Heart left ventricle (tissue), 16 donors: Measurements from ENCODE around the gene OSBP2. TPM values are rescaled to one million over a fixed set of nuclear protein-coding genes. Genes with fewer than 3 reads are reported as not detected.

Experiments
- ATAC-seq, 4 donors: fragments of 200-7000 bp; cut with Tn5 transposase; one replicate each; pipeline ENCODE4 v1.9.1; 2020 to 2022; ENCODE audit warnings: moderate library complexity in 4 of 4, mild to moderate bottlenecking in 3 of 4, moderate number of reproducible peaks in 1 of 4
- DNase-seq, 5 donors: peaks; one replicate each; pipeline ENCODE4 v3.0.0-alpha.2; 2020
- H3K27ac ChIP-seq, 12 donors: fragments of 200-600 bp; sonication (generic) in 4 of 12; one replicate each; pipeline versions ENCODE4 v1.5.0 to v1.8.0; 2016 to 2022; ENCODE audit warnings: mild to moderate bottlenecking in 2 of 12
- H3K27me3 ChIP-seq, 9 donors: fragments of 200-600 bp; sonication (generic) in 2 of 9; one replicate each; pipeline versions ENCODE4 v1.5.1 to v1.8.0; 2016 to 2022; ENCODE audit warnings: mild to moderate bottlenecking in 3 of 9
- H3K36me3 ChIP-seq, 9 donors: fragments of 200-600 bp; sonication (generic) in 2 of 9; one replicate each; pipeline versions ENCODE4 v1.5.0 to v1.8.0; 2018 to 2022; ENCODE audit warnings: mild to moderate bottlenecking in 2 of 9
- H3K4me1 ChIP-seq, 12 donors: fragments of 200-600 bp; sonication (generic) in 4 of 12; one replicate each; pipeline versions ENCODE4 v1.5.0 to v1.8.0; 2016 to 2022; ENCODE audit warnings: mild to moderate bottlenecking in 3 of 12
- H3K4me3 ChIP-seq, 12 donors: fragments of 200-600 bp; sonication (generic) in 4 of 12; one replicate each; pipeline versions ENCODE4 v1.5.0 to v1.8.0; 2017 to 2022; ENCODE audit warnings: mild to moderate bottlenecking in 9 of 12, moderate library complexity in 4 of 12
- H3K9me3 ChIP-seq, 12 donors: fragments of 200-600 bp; sonication (generic) in 4 of 12; one replicate each; pipeline versions ENCODE4 v1.5.0 to v1.8.0; 2016 to 2022; ENCODE audit warnings: mild to moderate bottlenecking in 1 of 12
- POLR2A ChIP-seq, 2 donors: fragments of 450-650 bp; IDR thresholded peaks; one replicate each; pipeline ENCODE4 v1.6.1; 2017; ENCODE audit warnings: antibody characterized with exemption in 2 of 2, mild to moderate bottlenecking in 2 of 2, moderate library complexity in 2 of 2
- WGBS, 4 donors: extraction: QIAGEN DNeasy Blood & Tissue Kit in 2 of 4; methylation state at CpG; one replicate each; pipeline versions ENCODE4 v1.1.5 to v1.1.7; 2013 to 2018; 5-methylcytosine and 5-hydroxymethylcytosine counted together
- intact Hi-C, 10 donors: fragments of 100-400 bp; cut with DNase I; formaldehyde crosslinking; loops; one replicate each; pipeline versions ENCODE4 v1.11.1 to v1.14.2; 2022
- polyA plus RNA-seq, 2 donors: library from polyadenylated mRNA; stranded (reverse); fragments of 200-250 nt; gene quantifications; one replicate each; pipeline ENCODE4 v1.2.3, GENCODE V29; 2013
- total RNA-seq, 9 donors: library from RNA; depleted of rRNA in 2 of 9; stranded (reverse); fragments of >200 nt in 2 of 9; fragmentation: NEBNext Ultra II Directional in 3 of 9; extraction: Animal tissue kit (Norgen Biotek cat#: 25700) in 3 of 9; gene quantifications; one replicate each; pipeline versions ENCODE4 v1.1.0 to v1.2.4, GENCODE V29; 2016 to 2023
- TF ChIP-seq, protein P1 (sequence below), 12 donors: fragments of 200-600 bp; sonication (generic) in 4 of 12; IDR thresholded peaks; one replicate each; pipeline versions ENCODE4 v1.5.0 to v1.8.0; 2018 to 2022; ENCODE audit warnings: antibody characterized with exemption in 12 of 12, mild to moderate bottlenecking in 5 of 12
- donor health status: ischemic (EF 13 %, LVEDD 7.1; RV severe dilation, severe dysfunction).
- donor health status: healthy with polysubstance abuse.
- donor health status: DM: no; HTN: yes; CAD: no.
- donor health status: DM: no; HTN: no; CAD: no.
- donor health status: ischemic (EF 25% LVEDD 6.9; RV normal size, moderate dysfunction).
- donor health status: ischemic (EF 25% LVEDD 5.7; RV mildly dilated, moderate dysfunction).
- donor health status: healthy.
- donor health status: DM: yes; HTN: yes; CAD: no.
- donor health status: ischemic (EF 35%, LVEDD 5.7; RV mildly dilated, moderate dysfunction).
- donor health status: nonischemic (EF 11% LVEDD 7.7; RV severe dilation, severe dysfunction).
- donor health status: DM: yes; HTN: yes; CAD: no.
- donor health status: PGD.
- donor health status: ischemic (EF 29% LVEDD 5.4; RV normal size, mild dysfunction).
- donor health status: nonischemic (EF 23%, LVEDD 6.1; RV moderate dilation, normal function).

The OSBP2 gene
- total and polyA plus RNA-seq, 11 donors, result 2.0 to 23.5 (median 12.2) TPM

GRCh38 chr22:30910358-30910757, 215.7 kb downstream of the OSBP2 start:
- DNase-seq, result no peak
- no peak for ATAC-seq
- TF ChIP-seq, protein P1, sequence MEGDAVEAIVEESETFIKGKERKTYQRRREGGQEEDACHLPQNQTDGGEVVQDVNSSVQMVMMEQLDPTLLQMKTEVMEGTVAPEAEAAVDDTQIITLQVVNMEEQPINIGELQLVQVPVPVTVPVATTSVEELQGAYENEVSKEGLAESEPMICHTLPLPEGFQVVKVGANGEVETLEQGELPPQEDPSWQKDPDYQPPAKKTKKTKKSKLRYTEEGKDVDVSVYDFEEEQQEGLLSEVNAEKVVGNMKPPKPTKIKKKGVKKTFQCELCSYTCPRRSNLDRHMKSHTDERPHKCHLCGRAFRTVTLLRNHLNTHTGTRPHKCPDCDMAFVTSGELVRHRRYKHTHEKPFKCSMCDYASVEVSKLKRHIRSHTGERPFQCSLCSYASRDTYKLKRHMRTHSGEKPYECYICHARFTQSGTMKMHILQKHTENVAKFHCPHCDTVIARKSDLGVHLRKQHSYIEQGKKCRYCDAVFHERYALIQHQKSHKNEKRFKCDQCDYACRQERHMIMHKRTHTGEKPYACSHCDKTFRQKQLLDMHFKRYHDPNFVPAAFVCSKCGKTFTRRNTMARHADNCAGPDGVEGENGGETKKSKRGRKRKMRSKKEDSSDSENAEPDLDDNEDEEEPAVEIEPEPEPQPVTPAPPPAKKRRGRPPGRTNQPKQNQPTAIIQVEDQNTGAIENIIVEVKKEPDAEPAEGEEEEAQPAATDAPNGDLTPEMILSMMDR (IDR thresholded peaks at IDR 0.05), result no peak
- no peak for TF ChIP-seq POLR2A (IDR thresholded peaks at IDR 0.05)
- Histone ChIP-seq H3K4me3 (no peak overlapping the region), H3K4me1 (no peaks in the 10 kb centered on the region), H3K27me3 (no peaks in the 10 kb centered on the region), H3K27ac (no peak overlapping the region), H3K9me3 (peaks cover 0 to 13% (median 5%) of the 10 kb centered on the region in 12 donors), H3K36me3 (peaks cover 0 to 6% (median 0%) of the 10 kb centered on the region in 9 donors)
- intact Hi-C loops, result loop anchor here in 1 of 10 donors (10.0 kb wide), 1 partner anchor 276 kb away; the partner anchor contains the start of gene SLC35E4
- 79 to 83% (median 81%) methylated on average over 2 of the region's 2 CpGs for WGBS, 4 donors

- intact Hi-C loops, result loop anchor here in 2 of 10 donors (5.0 to 10.0 kb wide), 2 partner anchors 284 to 286 kb away; partner anchors contain the start of gene SLC35E4 (in 1 of the 2)
- Histone ChIP-seq H3K27me3 (no peaks in the 10 kb centered on the region), H3K4me3 (no peak overlapping the region), H3K27ac (no peak overlapping the region), H3K9me3 (peaks cover 0 to 19% (median 12%) of the 10 kb centered on the region in 12 donors), H3K36me3 (peaks cover 0 to under 1% (median 0%) of the 10 kb centered on the region in 9 donors), H3K4me1 (peaks cover 0 to 24% (median 7%) of the 10 kb centered on the region in 12 donors)
- WGBS, 4 donors, result 89 to 94% (median 92%) methylated on average over 7 of the region's 7 CpGs
- TF ChIP-seq, protein P1 (IDR thresholded peaks at IDR 0.05), result no peak
- no peak for TF ChIP-seq POLR2A (IDR thresholded peaks at IDR 0.05)
- DNase-seq, result no peak
- no peak for ATAC-seq
Observed at GRCh38 chr22:30918761-30919160, 224.1 kb downstream of the OSBP2 start.

DNA sequence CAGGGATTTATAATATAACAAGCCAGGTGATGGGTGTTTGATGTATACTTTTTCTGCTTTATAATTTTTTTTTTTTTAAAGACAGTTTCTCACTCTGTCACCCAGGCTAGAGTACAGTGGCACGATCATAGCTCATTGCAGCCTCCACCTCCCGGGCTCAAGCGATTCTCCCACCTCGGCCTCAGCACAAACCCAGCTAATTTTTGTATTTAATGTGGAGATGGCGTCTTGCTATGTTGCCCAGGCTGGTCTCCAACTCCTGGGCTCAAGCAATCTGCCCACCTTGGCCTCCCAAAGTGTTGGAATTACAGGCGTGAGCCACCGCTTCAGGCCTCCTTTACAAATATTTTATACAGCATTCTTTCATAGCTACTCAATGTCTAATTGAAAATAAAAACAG, 225.3 kb downstream of the OSBP2 start:
- ATAC-seq, result no peak

DNA sequence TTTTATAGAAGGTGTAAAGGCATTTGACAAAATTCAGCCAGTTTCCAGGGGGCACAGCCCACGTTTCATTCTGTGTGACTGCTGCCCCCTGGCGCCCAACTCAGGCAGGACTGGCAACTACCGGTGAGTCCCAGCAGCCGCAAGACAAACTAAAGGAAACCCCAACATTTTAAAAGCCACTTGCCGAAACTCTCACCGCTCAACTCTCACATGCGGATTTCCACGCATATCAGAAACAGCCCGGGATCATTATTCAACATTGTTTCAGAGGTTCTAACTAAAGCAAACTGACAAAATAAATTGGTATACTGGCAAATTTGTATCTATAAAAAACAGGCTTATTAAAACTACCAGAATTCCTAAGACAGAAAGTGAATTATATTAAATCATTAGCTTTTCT, 225.7 kb downstream of the OSBP2 start:
- Histone ChIP-seq H3K4me1 (peaks cover 0 to 24% (median 7%) of the 10 kb centered on the region in 12 donors), H3K36me3 (peaks cover 0 to 16% (median 2%) of the 10 kb centered on the region in 9 donors)
- 1 to 4% (median 2%) methylated on average over 9 of the region's 9 CpGs for WGBS, 4 donors

More for the DNA sequence above, 225.3 kb downstream of the OSBP2 start:
- Histone ChIP-seq H3K4me3 (no peak overlapping the region), H3K9me3 (peaks cover 0 to 16% (median 11%) of the 10 kb centered on the region in 12 donors), H3K4me1 (peaks cover 0 to 24% (median 7%) of the 10 kb centered on the region in 12 donors), H3K36me3 (peaks cover 0 to 11% (median 0%) of the 10 kb centered on the region in 9 donors), H3K27me3 (no peaks in the 10 kb centered on the region), H3K27ac (no peak overlapping the region)
- 79 to 83% (median 80%) methylated on average over 7 of the region's 7 CpGs for WGBS, 4 donors
- intact Hi-C loops, result loop anchor here (1.0 to 10.0 kb wide), 10 partner anchors 155 to 295 kb away; partner anchors contain the start of gene SLC35E4 (in 4 of the 10)
- no peak for DNase-seq
- no peak for TF ChIP-seq POLR2A (IDR thresholded peaks at IDR 0.05)
- TF ChIP-seq, protein P1 (IDR thresholded peaks at IDR 0.05), result no peak

More for the DNA sequence above, 225.7 kb downstream of the OSBP2 start:
- Histone ChIP-seq H3K4me3 (peak overlapping the region in 4 of 12 donors; percentile 2 to 60 (median 17)), H3K27ac (no peak overlapping the region), H3K27me3 (no peaks in the 10 kb centered on the region), H3K9me3 (peaks cover 0 to 12% (median 7%) of the 10 kb centered on the region in 12 donors)
- DNase-seq (peak; percentile 67 to 88 (median 75)), ATAC-seq (peak in 3 of 4 donors; percentile 63 to 65 (median 64))
- intact Hi-C loops, result loop anchor here (1.0 to 10.0 kb wide), 9 partner anchors 156 to 296 kb away; partner anchors contain the start of gene SLC35E4 (in 3 of the 10)
- TF ChIP-seq, protein P1 (IDR thresholded peaks at IDR 0.05), result peak; percentile 87 to 98 (median 91)
- TF ChIP-seq POLR2A (IDR thresholded peaks at IDR 0.05), result no peak
